HG03139 (cell line): Measurements from ENCODE around the gene CCDC57.

Experiments
- ATAC-seq: cut with Tn5 transposase; IDR thresholded peaks from one replicate; pipeline ENCODE4 v1.9.1; 2021; ENCODE audit not compliant: unreplicated experiment

Gene CCDC57

GRCh38 chr17:82246365-82247181 is 33.9 kb upstream of the CCDC57 start:
- ATAC-seq = no peak

GRCh38 chr17:82246040-82246364 is 33.4 kb upstream of the CCDC57 start:
- ATAC-seq = no peak

- ATAC-seq = no peak
Measured at GRCh38 chr17:82245134-82246039, 32.7 kb upstream of the CCDC57 start.

- ATAC-seq = no peak
Measured at GRCh38 chr17:82244413-82245133, 31.9 kb upstream of the CCDC57 start.

- no peak for ATAC-seq
Measured at GRCh38 chr17:82243648-82244412, 31.2 kb upstream of the CCDC57 start.

- no peak for ATAC-seq
Measured at GRCh38 chr17:82242977-82243647, 30.5 kb upstream of the CCDC57 start.

- no peak for ATAC-seq
Measured at GRCh38 chr17:82242698-82242976, 30.0 kb upstream of the CCDC57 start.

GRCh38 chr17:82241926-82242697 is 29.5 kb upstream of the CCDC57 start:
- no peak for ATAC-seq

GRCh38 chr17:82241183-82241925 is 28.7 kb upstream of the CCDC57 start:
- no peak for ATAC-seq

- ATAC-seq = no peak
Measured at GRCh38 chr17:82240506-82241182, 28.0 kb upstream of the CCDC57 start.

GRCh38 chr17:82239926-82240505 is 27.4 kb upstream of the CCDC57 start:
- ATAC-seq = no peak

GRCh38 chr17:82239401-82239925 is 26.8 kb upstream of the CCDC57 start:
- no peak for ATAC-seq

GRCh38 chr17:82238472-82239201 is 26.0 kb upstream of the CCDC57 start:
- ATAC-seq = no peak

GRCh38 chr17:82237746-82238471 is 25.3 kb upstream of the CCDC57 start:
- ATAC-seq = no peak

GRCh38 chr17:82237083-82237745 is 24.6 kb upstream of the CCDC57 start:
- ATAC-seq = no peak
